Activated T-cell treated with anti-CD3 and anti-CD28 coated beads, Interleukin-2, amount 50 U/mL, for 72 hours (primary cell): ENCODE data around the gene OR6C4. TPM values are rescaled to one million over a fixed set of nuclear protein-coding genes. Genes with fewer than 3 reads are reported as not detected.
"Not testable (repeated sequence)": the region's sequence is repeated elsewhere in the genome, so short reads cannot be mapped to it uniquely, and the experiment has no call there.

Experiments
- ATAC-seq, 2 donors: fragments of 150-1000 bp; cut with Tn5 transposase; replicated peaks in 1 of 2; 2 replicates each; pipeline ENCODE4 v1.10.0; 2021; ENCODE audit warnings: moderate library complexity in 2 of 2, mild to moderate bottlenecking in 1 of 2
- DNase-seq, 2 donors: peaks; one replicate each; pipeline ENCODE4 v3.0.0; 2021 to 2022; ENCODE audit warnings: mixed read lengths in 1 of 2
- H3K27ac Mint-ChIP-seq: one replicate; pipeline ENCODE4 v1.8.0; 2022; ENCODE audit warnings: mild to moderate bottlenecking, moderate library complexity, mixed read lengths
- H3K27me3 Mint-ChIP-seq: one replicate; pipeline ENCODE4 v1.8.0; 2022; ENCODE audit warnings: low read depth, mixed read lengths
- H3K36me3 Mint-ChIP-seq, 2 donors: one replicate each; pipeline ENCODE4 v1.8.0; 2022; ENCODE audit warnings: mixed read lengths in 2 of 2, mild to moderate bottlenecking in 1 of 2; ENCODE audit not compliant: insufficient read depth in 2 of 2
- H3K4me1 Mint-ChIP-seq: one replicate; pipeline ENCODE4 v1.8.0; 2022; ENCODE audit warnings: low read depth, mixed read lengths
- H3K4me3 Mint-ChIP-seq, 2 donors: one replicate each; pipeline ENCODE4 v1.8.0; 2022; ENCODE audit warnings: mild to moderate bottlenecking in 2 of 2, mixed read lengths in 2 of 2, moderate library complexity in 2 of 2
- H3K9me3 Mint-ChIP-seq, 2 donors: one replicate each; pipeline ENCODE4 v1.8.0; 2022; ENCODE audit warnings: mixed read lengths in 2 of 2
- total RNA-seq, 2 donors: library from RNA; stranded (reverse); gene quantifications; one replicate each; pipeline ENCODE4 v1.2.3, GENCODE V29; 2022

The OR6C4 gene
- total RNA-seq, result not detected

GRCh38 chr12:55549302-55549701 lies at the start of gene OR6C4:
Gene OR6C4, plus strand, starts transcription at chr12:55549602. Its CDS starts 1,625 bp downstream, at chr12:55551227.
- H3K4me1 Mint-ChIP-seq, result no peaks in the 10 kb centered on the region
- H3K4me3 Mint-ChIP-seq, result no peak within 1 kb of the TSS
- H3K9me3 Mint-ChIP-seq, result peaks cover 1 to 4% of the 10 kb centered on the region in 2 donors
- ATAC-seq (no peak), DNase-seq (no peak)
- H3K27ac Mint-ChIP-seq, result no peak within 1 kb of the TSS
- H3K27me3 Mint-ChIP-seq, result peaks cover 17% of the 10 kb centered on the region
- H3K36me3 Mint-ChIP-seq, result no peaks in the 10 kb centered on the region

GRCh38 chr12:55499810-55500252 lies 49.6 kb upstream of the OR6C4 start:
- H3K4me3 Mint-ChIP-seq, result no peak overlapping the region
- H3K9me3 Mint-ChIP-seq, result no peaks in the 10 kb centered on the region
- no peaks in the 10 kb centered on the region for H3K4me1 Mint-ChIP-seq
- H3K27ac Mint-ChIP-seq, result no peak overlapping the region
- no peak for DNase-seq
- H3K27me3 Mint-ChIP-seq, result peaks cover 32% of the 10 kb centered on the region
- H3K36me3 Mint-ChIP-seq, result no peaks in the 10 kb centered on the region
- ATAC-seq, result no peak

DNA sequence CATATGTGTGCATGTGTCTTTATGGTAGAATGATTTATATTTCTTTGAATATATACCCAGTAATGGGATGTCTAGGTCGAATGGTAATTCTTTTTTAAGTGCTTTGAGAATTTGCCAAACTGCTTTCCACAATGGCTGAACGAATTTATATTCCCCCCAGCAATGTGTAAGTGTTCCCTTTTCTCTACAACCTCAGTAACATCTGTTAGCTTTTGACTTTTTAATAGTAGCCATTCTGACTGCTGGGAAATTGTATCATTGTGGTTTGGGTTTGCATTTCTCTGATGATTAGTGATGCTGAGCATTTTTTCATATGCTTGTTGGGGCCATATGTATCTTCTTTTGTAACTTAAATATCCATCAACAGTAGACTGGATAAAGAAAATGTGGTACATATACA lies 47.8 kb upstream of the OR6C4 start:
- Mint-ChIP-seq H3K4me1 (no peaks in the 10 kb centered on the region), H3K36me3 (no peaks in the 10 kb centered on the region), H3K9me3 (no peaks in the 10 kb centered on the region), H3K27ac (no peak overlapping the region), H3K4me3 (no peak overlapping the region), H3K27me3 (peaks cover 15% of the 10 kb centered on the region)
- DNase-seq (no peak), ATAC-seq (no peak)

GRCh38 chr12:55515696-55516095 lies 33.7 kb upstream of the OR6C4 start:
- Mint-ChIP-seq H3K9me3 (no peaks in the 10 kb centered on the region), H3K27me3 (peaks cover 16% of the 10 kb centered on the region), H3K27ac (no peak overlapping the region), H3K36me3 (no peaks in the 10 kb centered on the region), H3K4me1 (no peaks in the 10 kb centered on the region), H3K4me3 (no peak overlapping the region)
- no peak for ATAC-seq
- DNase-seq, result no peak

GRCh38 chr12:55516391-55516790 lies 33.0 kb upstream of the OR6C4 start:
- no peaks in the 10 kb centered on the region for H3K36me3 Mint-ChIP-seq
- H3K27me3 Mint-ChIP-seq, result peaks cover 16% of the 10 kb centered on the region
- H3K27ac Mint-ChIP-seq, result no peak overlapping the region
- ATAC-seq (no peak), DNase-seq (no peak)
- H3K4me1 Mint-ChIP-seq, result no peaks in the 10 kb centered on the region
- no peaks in the 10 kb centered on the region for H3K9me3 Mint-ChIP-seq
- no peak overlapping the region for H3K4me3 Mint-ChIP-seq

DNA sequence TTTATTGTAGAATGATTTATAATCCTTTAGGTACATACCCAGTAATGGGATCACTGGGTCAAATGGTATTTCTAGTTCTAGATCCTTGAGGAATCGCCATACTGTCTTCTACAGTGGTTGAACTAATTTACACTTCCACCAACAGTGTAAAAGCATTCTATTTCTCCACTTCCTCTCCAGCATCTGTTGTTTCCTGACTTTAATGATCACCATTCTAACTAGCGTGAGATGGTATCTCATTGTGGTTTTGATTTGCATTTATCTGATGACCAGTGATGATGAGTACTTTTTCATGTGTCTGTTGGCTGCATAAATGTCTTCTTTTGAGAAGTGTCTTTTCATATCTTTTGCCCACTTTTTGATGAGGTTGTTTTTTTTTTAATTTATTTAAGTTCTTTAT lies 1.2 kb upstream of the OR6C4 start:
- not testable (repeated sequence) for H3K4me1 Mint-ChIP-seq, ATAC-seq, DNase-seq, H3K4me3 Mint-ChIP-seq, H3K9me3 Mint-ChIP-seq, H3K27ac Mint-ChIP-seq, H3K36me3 Mint-ChIP-seq
- H3K27me3 Mint-ChIP-seq, result peaks cover 23% of the 10 kb centered on the region

GRCh38 chr12:55548756-55549155 lies 646 bp upstream of the OR6C4 start:
- ATAC-seq (no peak), DNase-seq (no peak)
- Mint-ChIP-seq H3K4me3 (no peak overlapping the region), H3K4me1 (no peaks in the 10 kb centered on the region), H3K27me3 (peaks cover 18% of the 10 kb centered on the region), H3K36me3 (no peaks in the 10 kb centered on the region), H3K27ac (no peak overlapping the region), H3K9me3 (peaks cover 1 to 4% of the 10 kb centered on the region in 2 donors)

GRCh38 chr12:55554296-55554695 lies 4.9 kb downstream of the OR6C4 start:
- ATAC-seq (no peak), DNase-seq (no peak)
- Mint-ChIP-seq H3K4me3 (no peak overlapping the region), H3K36me3 (peaks cover 3 to 6% of the 10 kb centered on the region in 2 donors), H3K27ac (no peak overlapping the region), H3K9me3 (peaks cover 5 to 7% of the 10 kb centered on the region in 2 donors), H3K27me3 (peaks cover 17% of the 10 kb centered on the region), H3K4me1 (no peaks in the 10 kb centered on the region)

DNA sequence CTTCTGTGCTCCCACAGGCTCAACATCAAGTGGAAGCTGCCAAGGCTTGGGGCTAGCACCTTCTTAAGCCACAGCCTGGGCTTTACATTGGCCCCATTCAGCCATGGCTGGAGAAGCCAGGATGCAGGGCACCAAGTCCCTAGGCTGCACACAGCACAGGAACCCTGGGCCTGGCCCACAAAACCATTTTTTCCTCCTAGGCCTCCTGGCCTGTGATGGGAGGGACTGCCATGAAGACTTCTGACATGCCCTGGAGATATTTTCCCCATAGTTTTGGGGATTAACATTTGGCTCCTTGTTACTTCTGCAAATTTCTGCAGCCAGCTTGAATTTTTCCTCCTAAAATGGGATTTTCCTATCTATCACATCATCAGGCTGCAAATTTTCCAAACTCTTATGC lies 20.7 kb downstream of the OR6C4 start:
- H3K4me3 Mint-ChIP-seq, DNase-seq, H3K27me3 Mint-ChIP-seq, H3K27ac Mint-ChIP-seq, H3K4me1 Mint-ChIP-seq, ATAC-seq: not testable (repeated sequence)
- Mint-ChIP-seq H3K36me3 (peaks cover 7 to 13% of the 10 kb centered on the region in 2 donors), H3K9me3 (peaks cover 17 to 25% of the 10 kb centered on the region in 2 donors)

DNA sequence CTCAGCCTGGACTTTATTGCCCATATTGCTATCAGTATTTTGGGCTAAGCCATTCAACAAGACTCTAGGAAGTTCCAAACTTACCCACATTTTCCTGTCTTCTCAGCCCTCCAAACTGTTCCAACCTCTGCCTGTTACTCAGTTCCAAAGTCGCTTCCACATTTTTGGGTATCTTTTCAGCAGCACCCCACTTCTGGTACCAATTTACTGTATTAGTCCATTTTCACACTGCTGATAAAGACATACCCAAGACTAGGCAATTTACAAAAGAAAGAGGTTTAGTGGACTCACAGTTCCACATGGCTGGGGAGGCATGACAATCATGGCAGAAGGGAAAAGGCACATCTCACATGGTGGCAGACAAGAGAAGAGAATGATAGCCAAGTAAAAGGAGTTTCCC lies 21.3 kb downstream of the OR6C4 start:
- not testable (repeated sequence) for DNase-seq, ATAC-seq, H3K27me3 Mint-ChIP-seq, H3K27ac Mint-ChIP-seq, H3K4me1 Mint-ChIP-seq, H3K4me3 Mint-ChIP-seq
- H3K9me3 Mint-ChIP-seq, result peaks cover 17 to 22% of the 10 kb centered on the region in 2 donors
- H3K36me3 Mint-ChIP-seq, result peaks cover 7 to 13% of the 10 kb centered on the region in 2 donors

DNA sequence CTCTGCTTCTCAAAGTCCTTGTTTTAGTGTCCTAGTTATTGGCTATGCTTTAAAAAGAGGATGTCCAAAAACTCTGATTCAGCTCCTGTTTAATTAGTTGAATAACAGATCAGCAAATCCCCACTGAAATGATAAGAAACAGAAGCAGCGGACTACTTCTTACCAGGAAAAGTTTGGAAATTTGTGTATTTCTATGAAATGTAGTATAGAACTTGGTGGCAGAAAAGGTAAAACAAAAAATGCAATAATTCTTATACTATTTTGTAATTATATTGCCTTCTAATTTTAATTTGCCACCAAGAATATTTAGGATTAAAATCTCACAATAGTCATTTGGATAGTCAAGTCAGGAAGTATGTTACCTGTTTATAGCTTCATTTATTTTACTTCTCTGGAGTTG lies 22.8 kb downstream of the OR6C4 start, which contains the start of gene OR2AP1:
TSS of gene OR2AP1 (plus strand) at position 301 of the 400 bp plus-strand sequence. CDS start 1,947 bp downstream, outside the sequence.
- Mint-ChIP-seq H3K9me3 (peaks cover 17 to 21% of the 10 kb centered on the region in 2 donors), H3K27me3 (no peaks in the 10 kb centered on the region), H3K4me3 (no peak within 1 kb of the TSS), H3K36me3 (peaks cover 7 to 13% of the 10 kb centered on the region in 2 donors), H3K4me1 (no peaks in the 10 kb centered on the region), H3K27ac (no peak within 1 kb of the TSS)
- no peak for ATAC-seq
- no peak for DNase-seq

GRCh38 chr12:55582066-55582465 lies 32.7 kb downstream of the OR6C4 start:
- ATAC-seq (no peak), DNase-seq (no peak)
- Mint-ChIP-seq H3K4me3 (no peak overlapping the region), H3K36me3 (peaks cover 2 to 4% of the 10 kb centered on the region in 2 donors), H3K27me3 (peaks cover 21% of the 10 kb centered on the region), H3K27ac (no peak overlapping the region), H3K9me3 (peaks cover 7 to 9% of the 10 kb centered on the region in 2 donors), H3K4me1 (no peaks in the 10 kb centered on the region)

DNA sequence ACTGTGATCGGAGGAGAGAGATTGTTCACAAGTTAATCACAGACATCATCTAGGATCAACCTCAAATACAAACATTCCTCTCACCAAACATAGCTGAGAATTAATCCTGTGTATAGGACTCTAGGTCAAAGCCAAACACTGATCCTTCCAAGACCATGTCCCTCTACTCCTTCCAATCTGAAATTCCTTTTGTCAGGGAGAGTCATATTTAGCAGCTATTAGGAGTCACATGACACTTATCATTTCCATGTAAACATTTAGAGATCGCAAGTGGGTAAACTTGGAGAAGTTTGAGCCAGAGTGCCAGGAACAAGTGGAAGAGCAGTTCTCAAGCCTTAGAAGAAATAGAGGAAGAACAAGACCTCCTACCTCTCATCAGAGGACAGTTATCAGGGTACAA lies 36.4 kb downstream of the OR6C4 start:
- Mint-ChIP-seq H3K9me3 (peaks cover 0 to 4% of the 10 kb centered on the region in 2 donors), H3K4me3 (no peak overlapping the region), H3K36me3 (peaks cover 0 to 3% of the 10 kb centered on the region in 2 donors), H3K27me3 (peaks cover 20% of the 10 kb centered on the region), H3K27ac (no peak overlapping the region), H3K4me1 (no peaks in the 10 kb centered on the region)
- ATAC-seq (no peak), DNase-seq (no peak)

GRCh38 chr12:55590152-55590551 lies 40.8 kb downstream of the OR6C4 start:
- H3K27ac Mint-ChIP-seq, H3K4me3 Mint-ChIP-seq, ATAC-seq, H3K4me1 Mint-ChIP-seq, H3K36me3 Mint-ChIP-seq, DNase-seq: not testable (repeated sequence)
- peaks cover 6 to 11% of the 10 kb centered on the region in 2 donors for H3K9me3 Mint-ChIP-seq
- H3K27me3 Mint-ChIP-seq, result peaks cover 41% of the 10 kb centered on the region
